OCI-LY3 (cell line): ENCODE measurements around the gene DSCAM.

ENCODE experiments used
- EZH2phosphoT487 ChIP-seq: fragments of 200-600 bp; shearing (Covaris generic); IDR thresholded peaks from 2 replicates; pipeline ENCODE4 v1.6.1; 2018; ENCODE audit warnings: antibody characterized with exemption, mixed run types, low read depth
- TF ChIP-seq, protein P1 (sequence below): fragments of 200-600, 300-600 bp; sonication (generic); IDR thresholded peaks from 2 replicates; pipeline ENCODE4 v1.5.1; 2014; ENCODE audit warnings: antibody characterized with exemption, low read length, low read depth

DNA sequence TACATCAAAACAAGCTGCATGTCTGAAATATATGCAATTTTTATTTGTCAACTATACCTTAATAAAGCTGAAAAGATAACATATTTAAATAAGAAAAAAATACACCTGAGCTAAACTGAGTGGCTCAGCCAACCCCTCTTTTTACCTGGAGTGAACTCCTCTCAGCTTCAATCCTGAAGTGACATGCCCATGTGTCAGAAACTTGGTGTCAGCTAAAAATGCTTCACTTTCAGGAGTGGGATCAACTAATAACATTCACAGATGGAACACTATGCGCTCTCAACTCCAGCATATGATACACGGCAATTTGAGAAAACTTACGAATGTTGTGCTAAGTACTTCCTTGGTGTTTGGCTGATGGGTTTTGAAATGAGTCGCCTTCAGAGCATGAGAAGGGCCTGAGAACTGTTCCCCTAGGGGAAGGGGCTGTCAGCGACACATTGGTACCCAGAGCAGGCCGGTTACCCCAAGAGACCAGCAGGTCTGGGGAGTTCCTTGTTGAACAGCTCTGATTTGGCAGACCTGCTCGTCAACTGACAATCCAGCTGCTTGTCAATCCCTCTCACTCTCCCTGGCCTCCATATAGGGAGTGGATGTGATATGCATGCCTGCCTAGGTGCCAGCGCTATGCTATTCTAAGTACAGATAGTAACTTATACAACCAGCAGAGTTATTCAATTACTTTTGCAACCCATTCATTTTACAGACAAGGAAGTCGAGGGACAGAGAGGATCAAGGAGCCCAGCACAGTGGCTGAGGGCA is 712.0 kb downstream of the DSCAM start:
- TF ChIP-seq, protein P1, sequence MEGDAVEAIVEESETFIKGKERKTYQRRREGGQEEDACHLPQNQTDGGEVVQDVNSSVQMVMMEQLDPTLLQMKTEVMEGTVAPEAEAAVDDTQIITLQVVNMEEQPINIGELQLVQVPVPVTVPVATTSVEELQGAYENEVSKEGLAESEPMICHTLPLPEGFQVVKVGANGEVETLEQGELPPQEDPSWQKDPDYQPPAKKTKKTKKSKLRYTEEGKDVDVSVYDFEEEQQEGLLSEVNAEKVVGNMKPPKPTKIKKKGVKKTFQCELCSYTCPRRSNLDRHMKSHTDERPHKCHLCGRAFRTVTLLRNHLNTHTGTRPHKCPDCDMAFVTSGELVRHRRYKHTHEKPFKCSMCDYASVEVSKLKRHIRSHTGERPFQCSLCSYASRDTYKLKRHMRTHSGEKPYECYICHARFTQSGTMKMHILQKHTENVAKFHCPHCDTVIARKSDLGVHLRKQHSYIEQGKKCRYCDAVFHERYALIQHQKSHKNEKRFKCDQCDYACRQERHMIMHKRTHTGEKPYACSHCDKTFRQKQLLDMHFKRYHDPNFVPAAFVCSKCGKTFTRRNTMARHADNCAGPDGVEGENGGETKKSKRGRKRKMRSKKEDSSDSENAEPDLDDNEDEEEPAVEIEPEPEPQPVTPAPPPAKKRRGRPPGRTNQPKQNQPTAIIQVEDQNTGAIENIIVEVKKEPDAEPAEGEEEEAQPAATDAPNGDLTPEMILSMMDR, result no peak
- TF ChIP-seq EZH2phosphoT487, result no peak
